Measurements from ENCODE around the gene SLC39A11. TPM values are rescaled to one million over a fixed set of nuclear protein-coding genes. Genes with fewer than 3 reads are reported as not detected.

The SLC39A11 gene
- total RNA-seq, 1 experiment from 2014 or later, result 57.1 TPM

DNA sequence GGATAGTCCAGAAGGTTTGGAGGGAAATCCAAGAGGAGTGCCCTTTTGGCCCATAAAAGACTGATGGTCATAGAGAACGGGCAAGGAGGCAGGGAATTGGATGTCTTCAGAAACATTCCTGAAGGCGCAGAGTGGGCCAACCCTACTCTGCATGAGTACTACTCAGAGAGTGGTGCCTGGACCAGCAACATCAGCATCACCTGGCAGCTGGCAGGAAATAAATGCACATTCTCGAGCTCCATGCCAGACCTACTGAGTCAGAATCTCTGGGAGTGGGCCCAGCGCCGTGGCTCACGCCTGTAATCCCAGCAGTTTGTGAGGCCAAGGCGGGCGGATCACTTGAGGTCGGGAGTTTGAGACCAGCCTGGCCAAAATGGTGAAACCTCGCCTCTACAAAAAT is 27.1 kb upstream of the SLC39A11 start:
- BruUV-seq (replicated peaks), result no TSS peak
- H3F3A ChIP-seq (ENCODE audit: insufficient read depth, low read depth), result no peaks in the 10 kb centered on the region
- H3K9me3 ChIP-seq (ENCODE audit: insufficient read depth, low read depth), result no peaks in the 10 kb centered on the region
- CTCF ChIA-PET, result no interaction called here
- H3K79me2 ChIP-seq (ENCODE audit: low read depth), result no peaks in the 10 kb centered on the region
- no peaks in the 10 kb centered on the region for H4K20me1 ChIP-seq (ENCODE audit: insufficient read depth)
- no peak for DNase-seq
- no peak overlapping the region for H3K27ac ChIP-seq
- no peaks in the 10 kb centered on the region for H3K4me1 ChIP-seq (replicated peaks; ENCODE audit: insufficient read depth)
- no peaks in the 10 kb centered on the region for H3K36me3 ChIP-seq (ENCODE audit: low read depth)
- H2AFZ ChIP-seq, result no peak overlapping the region
- TF ChIP-seq, protein P1, sequence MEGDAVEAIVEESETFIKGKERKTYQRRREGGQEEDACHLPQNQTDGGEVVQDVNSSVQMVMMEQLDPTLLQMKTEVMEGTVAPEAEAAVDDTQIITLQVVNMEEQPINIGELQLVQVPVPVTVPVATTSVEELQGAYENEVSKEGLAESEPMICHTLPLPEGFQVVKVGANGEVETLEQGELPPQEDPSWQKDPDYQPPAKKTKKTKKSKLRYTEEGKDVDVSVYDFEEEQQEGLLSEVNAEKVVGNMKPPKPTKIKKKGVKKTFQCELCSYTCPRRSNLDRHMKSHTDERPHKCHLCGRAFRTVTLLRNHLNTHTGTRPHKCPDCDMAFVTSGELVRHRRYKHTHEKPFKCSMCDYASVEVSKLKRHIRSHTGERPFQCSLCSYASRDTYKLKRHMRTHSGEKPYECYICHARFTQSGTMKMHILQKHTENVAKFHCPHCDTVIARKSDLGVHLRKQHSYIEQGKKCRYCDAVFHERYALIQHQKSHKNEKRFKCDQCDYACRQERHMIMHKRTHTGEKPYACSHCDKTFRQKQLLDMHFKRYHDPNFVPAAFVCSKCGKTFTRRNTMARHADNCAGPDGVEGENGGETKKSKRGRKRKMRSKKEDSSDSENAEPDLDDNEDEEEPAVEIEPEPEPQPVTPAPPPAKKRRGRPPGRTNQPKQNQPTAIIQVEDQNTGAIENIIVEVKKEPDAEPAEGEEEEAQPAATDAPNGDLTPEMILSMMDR (conservative IDR thresholded peaks at IDR 0.05), result no peak
- no peak for TF ChIP-seq EZH2 (IDR thresholded peaks at IDR 0.05; ENCODE audit: low read depth)
- POLR2A ChIA-PET (ENCODE audit: unreplicated experiment), result no interaction called here
- H3K9me2 ChIP-seq (ENCODE audit: insufficient read depth), result no peaks in the 10 kb centered on the region
- no peak overlapping the region for H3K4me2 ChIP-seq
- intact Hi-C loops (cut with micrococcal nuclease; ENCODE audit: unreplicated experiment), result loop anchor here (10.0 kb wide), 1 partner anchor 55 kb away; no protein-coding TSS in a partner anchor
- no peaks in the 10 kb centered on the region for H3K27me3 ChIP-seq (ENCODE audit: insufficient read depth, low read depth)
- H3K4me3 ChIP-seq, result no peak overlapping the region

DNA sequence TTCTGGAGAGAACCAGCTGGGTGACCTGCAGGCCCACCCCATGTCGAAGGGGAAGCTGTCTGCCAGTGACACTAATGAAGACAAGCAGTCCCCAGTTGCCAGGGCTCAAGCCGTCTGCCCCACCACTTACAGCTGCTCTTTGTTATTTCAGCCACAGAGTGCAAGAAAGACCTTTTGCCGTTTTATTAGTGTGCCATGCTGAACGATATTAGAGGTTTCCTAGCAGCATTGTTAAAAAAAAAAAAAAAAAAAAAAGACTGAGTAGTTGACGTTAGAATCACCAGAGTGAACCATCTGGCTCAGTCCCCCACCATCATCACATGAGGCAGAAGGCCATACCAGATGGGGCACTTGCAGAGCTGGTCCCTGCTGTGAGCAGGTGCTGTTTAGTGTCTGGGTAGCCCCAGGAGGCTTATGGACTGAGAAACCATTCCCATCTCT is 26.5 kb upstream of the SLC39A11 start:
- Histone ChIP-seq H3K9me3 (ENCODE audit: insufficient read depth, low read depth) (no peaks in the 10 kb centered on the region), H3F3A (ENCODE audit: insufficient read depth, low read depth) (no peaks in the 10 kb centered on the region), H3K9me2 (ENCODE audit: insufficient read depth) (no peaks in the 10 kb centered on the region), H3K27ac (no peak overlapping the region), H3K4me1 (replicated peaks; ENCODE audit: insufficient read depth) (no peaks in the 10 kb centered on the region), H3K79me2 (ENCODE audit: low read depth) (no peaks in the 10 kb centered on the region), H3K27me3 (ENCODE audit: insufficient read depth, low read depth) (no peaks in the 10 kb centered on the region), H3K4me3 (no peak overlapping the region), H3K36me3 (ENCODE audit: low read depth) (no peaks in the 10 kb centered on the region), H2AFZ (no peak overlapping the region), H3K4me2 (no peak overlapping the region), H4K20me1 (ENCODE audit: insufficient read depth) (no peaks in the 10 kb centered on the region)
- no peak for TF ChIP-seq EZH2 (IDR thresholded peaks at IDR 0.05; ENCODE audit: low read depth)
- TF ChIP-seq, protein P1 (conservative IDR thresholded peaks at IDR 0.05), result no peak
- intact Hi-C loops (cut with micrococcal nuclease; ENCODE audit: unreplicated experiment), result loop anchor here (10.0 kb wide), 1 partner anchor 56 kb away; no protein-coding TSS in a partner anchor
- ChIA-PET POLR2A (ENCODE audit: unreplicated experiment) (no interaction called here), CTCF (interaction anchor here (0.7 kb wide), 1 partner anchor 391 kb away, joined by 9 read pairs; no protein-coding TSS in a partner anchor)
- DNase-seq, result no peak
- BruUV-seq (replicated peaks), result no TSS peak

DNA sequence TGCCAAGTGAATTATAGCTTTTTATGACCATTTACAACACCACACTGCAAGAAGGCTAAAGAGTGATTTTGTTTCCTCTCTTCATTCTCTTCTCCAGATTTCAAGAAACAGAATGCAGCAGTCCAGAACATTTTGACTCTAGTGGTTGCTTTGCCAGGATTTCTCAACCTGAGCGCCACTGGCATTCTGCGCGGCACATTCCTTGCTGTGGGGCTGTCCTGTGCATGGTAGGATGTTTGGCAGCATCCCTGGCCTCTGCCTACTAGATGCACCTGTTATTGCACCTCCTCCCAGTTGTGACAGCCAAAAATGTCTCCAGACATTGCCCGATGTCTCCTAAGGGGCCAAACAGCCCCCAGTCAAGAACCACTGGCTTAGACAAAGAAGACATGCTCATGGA is 25.7 kb upstream of the SLC39A11 start:
- TF ChIP-seq, protein P1 (conservative IDR thresholded peaks at IDR 0.05), result no peak
- no peak for TF ChIP-seq EZH2 (IDR thresholded peaks at IDR 0.05; ENCODE audit: low read depth)
- Histone ChIP-seq H3K27me3 (ENCODE audit: insufficient read depth, low read depth) (no peaks in the 10 kb centered on the region), H3F3A (ENCODE audit: insufficient read depth, low read depth) (no peaks in the 10 kb centered on the region), H4K20me1 (ENCODE audit: insufficient read depth) (no peaks in the 10 kb centered on the region), H3K4me3 (no peak overlapping the region), H3K9me2 (ENCODE audit: insufficient read depth) (no peaks in the 10 kb centered on the region), H2AFZ (no peak overlapping the region), H3K79me2 (ENCODE audit: low read depth) (no peaks in the 10 kb centered on the region), H3K4me1 (replicated peaks; ENCODE audit: insufficient read depth) (no peaks in the 10 kb centered on the region), H3K27ac (no peak overlapping the region), H3K9me3 (ENCODE audit: insufficient read depth, low read depth) (no peaks in the 10 kb centered on the region), H3K4me2 (no peak overlapping the region), H3K36me3 (ENCODE audit: low read depth) (no peaks in the 10 kb centered on the region)
- no TSS peak for BruUV-seq (replicated peaks)
- ChIA-PET POLR2A (ENCODE audit: unreplicated experiment) (no interaction called here), CTCF (no interaction called here)
- no peak for DNase-seq
- intact Hi-C loops (cut with micrococcal nuclease; ENCODE audit: unreplicated experiment), result loop anchor here (10.0 kb wide), 1 partner anchor 57 kb away; no protein-coding TSS in a partner anchor

Measured in PC-9 (cell line).